NCI-H2029 treated with DMSO at 0.1 percent for 48 hours (cell line): ENCODE results near the gene AMIGO1.
"Not testable (repeated sequence)": the region's sequence is repeated elsewhere in the genome, so short reads cannot be mapped to it uniquely, and the experiment has no call there.

Experiments
- DNase-seq: peaks from one replicate; lab custom pipeline; 2025; lab: John Stamatoyannopoulos, UW

The AMIGO1 gene

GRCh38 chr1:109483672-109484518 is 25.6 kb downstream of the AMIGO1 start, which contains the start of gene ATXN7L2:
ATXN7L2 (plus strand) TSS chr1:109483905; CDS start chr1:109483954, 49 bp downstream.
- DNase-seq: peak; percentile 23

GRCh38 chr1:109482791-109483671 is 26.5 kb downstream of the AMIGO1 start:
- DNase-seq: no peak

GRCh38 chr1:109482242-109482641 is 27.3 kb downstream of the AMIGO1 start:
- DNase-seq: no peak

- no peak for DNase-seq
Measured at GRCh38 chr1:109481646-109482045, 27.9 kb downstream of the AMIGO1 start.

GRCh38 chr1:109479901-109480300 is 29.6 kb downstream of the AMIGO1 start:
- DNase-seq: no peak

GRCh38 chr1:109479311-109479710 is 30.2 kb downstream of the AMIGO1 start:
- no peak for DNase-seq

- no peak for DNase-seq
Measured at GRCh38 chr1:109478806-109479205, 30.7 kb downstream of the AMIGO1 start.

GRCh38 chr1:109477821-109478220 is 31.7 kb downstream of the AMIGO1 start:
- no peak for DNase-seq

GRCh38 chr1:109476825-109477224 is 32.7 kb downstream of the AMIGO1 start:
- no peak for DNase-seq

- no peak for DNase-seq
Measured at GRCh38 chr1:109475261-109475660, 34.3 kb downstream of the AMIGO1 start.

GRCh38 chr1:109474697-109475096 is 34.8 kb downstream of the AMIGO1 start:
- DNase-seq: no peak

GRCh38 chr1:109473284-109474057 is 36.1 kb downstream of the AMIGO1 start:
- not testable (repeated sequence) for DNase-seq

- no peak for DNase-seq
Measured at GRCh38 chr1:109472779-109473178, 36.7 kb downstream of the AMIGO1 start.

GRCh38 chr1:109470245-109470644 is 39.3 kb downstream of the AMIGO1 start:
- no peak for DNase-seq

- DNase-seq: no peak
Measured at GRCh38 chr1:109468903-109469302, 40.6 kb downstream of the AMIGO1 start.

- no peak for DNase-seq
Measured at GRCh38 chr1:109468061-109468460, 41.5 kb downstream of the AMIGO1 start.

GRCh38 chr1:109467301-109467777 is 42.2 kb downstream of the AMIGO1 start:
- DNase-seq: no peak

- no peak for DNase-seq
Measured at GRCh38 chr1:109466452-109467300, 42.9 kb downstream of the AMIGO1 start, which contains the start of gene SYPL2. SYPL2 (plus strand) TSS chr1:109466546; CDS start chr1:109466844, 298 bp downstream.

- no peak for DNase-seq
Measured at GRCh38 chr1:109466125-109466451, 43.4 kb downstream of the AMIGO1 start.

- DNase-seq: no peak
Measured at GRCh38 chr1:109457819-109458218, 51.7 kb downstream of the AMIGO1 start.
